IMR-90 (cell line): ENCODE results near the gene UGGT2. TPM values are rescaled to one million over a fixed set of nuclear protein-coding genes. Genes with fewer than 3 reads are reported as not detected.

Source experiments
- ATAC-seq: fragments of 200-7000 bp; cut with Tn5 transposase; 2 replicates; pipeline ENCODE4 v1.9.1; 2020; ENCODE audit warnings: low read depth, mild to moderate bottlenecking, moderate library complexity
- BruUV-seq: library from RNA; stranded (reverse); fragments of 400-500 nt; replicated peaks from 2 replicates; lab custom pipeline; 2021; lab: Mats Ljungman, UMichigan
- CTCF ChIA-PET: fragments of 300-600 bp; formaldehyde crosslinking; extraction: SDS; loops from one replicate; lab custom pipeline; 2021; ENCODE audit warnings: antibody characterized with exemption; lab: Yijun Ruan, JAX
- POLR2A ChIA-PET: fragments of 300-600 bp; sonication (Branson Sonifier 250); formaldehyde crosslinking; loops from one replicate; lab custom pipeline; 2022; ENCODE audit warnings: antibody characterized with exemption; ENCODE audit not compliant: unreplicated experiment; lab: Charles Lee
- DNase-seq: peaks from one replicate; pipeline ENCODE4 v3.0.0; 2013
- H2AFZ ChIP-seq: replicated peaks from 2 replicates; pipeline ENCODE3; 2013; ENCODE audit warnings: low read length, mild to moderate bottlenecking; ENCODE audit not compliant: poor library complexity
- H2AK5ac ChIP-seq: 2 replicates; pipeline ENCODE4 v1.6.1; 2013; ENCODE audit warnings: low read depth, low read length, inconsistent platforms
- H2AK9ac ChIP-seq: replicated peaks from 2 replicates; pipeline ENCODE3; 2013; ENCODE audit warnings: mild to moderate bottlenecking, low read depth, low read length, moderate library complexity; ENCODE audit not compliant: poor library complexity
- H2BK120ac ChIP-seq: 2 replicates; pipeline ENCODE4 v1.6.1; 2013; ENCODE audit warnings: low read depth, low read length, inconsistent platforms
- H2BK15ac ChIP-seq: 3 replicates; pipeline ENCODE4 v1.6.1; 2013; ENCODE audit warnings: low read depth, low read length, inconsistent platforms
- H2BK20ac ChIP-seq: 2 replicates; pipeline ENCODE4 v1.6.1; 2013; ENCODE audit warnings: low read depth, mild to moderate bottlenecking, inconsistent platforms, low read length, moderate library complexity
- H2BK5ac ChIP-seq: 2 replicates; pipeline ENCODE4 v1.6.1; 2013; ENCODE audit warnings: mild to moderate bottlenecking, low read depth, low read length, inconsistent platforms; ENCODE audit not compliant: poor library complexity, severe bottlenecking
- H3K14ac ChIP-seq: replicated peaks from 2 replicates; pipeline ENCODE4 v1.6.1; 2013; ENCODE audit warnings: low read depth, low read length, inconsistent platforms
- H3K18ac ChIP-seq: 2 replicates; pipeline ENCODE4 v1.6.1; 2013; ENCODE audit warnings: low read depth, low read length, control low read depth
- H3K23ac ChIP-seq: 2 replicates; pipeline ENCODE4 v1.6.1; 2013; ENCODE audit warnings: low read depth, low read length, inconsistent platforms
- H3K27ac ChIP-seq: 2 replicates; pipeline ENCODE4 v1.5.1; 2013; ENCODE audit warnings: mild to moderate bottlenecking, control low read depth, low read length; ENCODE audit not compliant: insufficient read depth
- H3K27me3 ChIP-seq: 2 replicates; pipeline ENCODE4 v1.6.1; 2013; ENCODE audit warnings: low read length; ENCODE audit not compliant: control insufficient read depth, insufficient read depth
- H3K36me3 ChIP-seq: 2 replicates; pipeline ENCODE4 v1.6.1; 2013; ENCODE audit warnings: low read length, mixed read lengths; ENCODE audit not compliant: control insufficient read depth, insufficient read depth
- H3K4ac ChIP-seq: 2 replicates; pipeline ENCODE4 v1.6.1; 2013; ENCODE audit warnings: low read depth, low read length, inconsistent platforms
- H3K4me1 ChIP-seq: 2 replicates; pipeline ENCODE4 v1.6.1; 2013; ENCODE audit warnings: low read length, mixed read lengths; ENCODE audit not compliant: control insufficient read depth, insufficient read depth
- H3K4me2 ChIP-seq: 2 replicates; pipeline ENCODE4 v1.6.1; 2013; ENCODE audit warnings: low read depth, mild to moderate bottlenecking, control low read depth, low read length, moderate library complexity
- H3K4me3 ChIP-seq: 2 replicates; pipeline ENCODE4 v1.5.1; 2013; ENCODE audit warnings: low read depth, mild to moderate bottlenecking, control low read depth, low read length, moderate library complexity; ENCODE audit not compliant: insufficient read depth
- H3K56ac ChIP-seq: 2 replicates; pipeline ENCODE4 v1.6.1; 2013; ENCODE audit warnings: low read length, inconsistent platforms; ENCODE audit not compliant: insufficient read depth; ENCODE audit errors: extremely low read depth
- H3K79me1 ChIP-seq, 2 experiments: 2 replicates each; pipeline ENCODE4 v1.6.1; 2013; ENCODE audit warnings: low read length in 2 of 2, inconsistent platforms in 1 of 2, low read depth in 1 of 2
- H3K9ac ChIP-seq: 2 replicates; pipeline ENCODE4 v1.6.1; 2013; ENCODE audit warnings: low read depth, low read length, control low read depth
- H3K9me1 ChIP-seq: 2 replicates; pipeline ENCODE4 v1.6.1; 2013; ENCODE audit warnings: low read length, inconsistent platforms; ENCODE audit not compliant: insufficient read depth
- H3K9me3 ChIP-seq: 2 replicates; pipeline ENCODE4 v1.6.1; 2013; ENCODE audit warnings: low read length; ENCODE audit not compliant: control insufficient read depth, insufficient read depth
- H4K20me1 ChIP-seq: 2 replicates; pipeline ENCODE4 v1.6.1; 2013; ENCODE audit warnings: low read length, inconsistent platforms; ENCODE audit not compliant: insufficient read depth
- H4K5ac ChIP-seq: 2 replicates; pipeline ENCODE4 v1.6.1; 2013; ENCODE audit warnings: mild to moderate bottlenecking, low read depth, low read length, control low read depth
- H4K8ac ChIP-seq, 2 experiments: 2 replicates each; pipeline ENCODE4 v1.6.1; 2013; ENCODE audit warnings: low read depth in 2 of 2, low read length in 2 of 2, control low read depth in 1 of 2, inconsistent platforms in 1 of 2
- H4K91ac ChIP-seq: 2 replicates; pipeline ENCODE4 v1.6.1; 2013; ENCODE audit warnings: low read depth, low read length, inconsistent platforms; ENCODE audit not compliant: insufficient read depth
- CHD1 ChIP-seq: IDR thresholded peaks from 2 replicates; pipeline ENCODE4 v1.6.1; 2012; ENCODE audit warnings: low read depth, low read length, improper control_type of control experiment
- MAFK ChIP-seq: IDR thresholded peaks from 2 replicates; pipeline ENCODE4 v1.6.1; 2012; ENCODE audit warnings: low read depth, low read length, improper control_type of control experiment
- dilution Hi-C: fragments of 300-500 bp; cut with HindIII; formaldehyde crosslinking; loops from one replicate; pipeline ENCODE4 v1.14.3; 2018; ENCODE audit warnings: low sequenced_read_pairs; ENCODE audit not compliant: unreplicated experiment
- in situ Hi-C: fragments of 300-500 bp; cut with MboI; formaldehyde crosslinking; loops from 3 replicates; pipeline ENCODE4 v1.14.3; 2019; ENCODE audit warnings: low sequenced_read_pairs, inconsistent platforms, mixed read lengths
- intact Hi-C: fragments of 100-400 bp; cut with micrococcal nuclease; formaldehyde crosslinking; loops from 2 replicates; pipeline ENCODE4 v1.10.0; 2022
- polyA plus RNA-seq, 3 experiments: library from polyadenylated mRNA; depleted of rRNA; stranded (reverse); fragments of >200 nt; gene quantifications; 2 replicates each; pipeline ENCODE4 v1.2.3, GENCODE V29; 2012; ENCODE audit warnings: low replicate concordance in 1 of 3
- total RNA-seq: library from RNA; depleted of rRNA; stranded (reverse); fragments of >200 nt; gene quantifications from 2 replicates; pipeline ENCODE4 v1.2.3, GENCODE V29; 2012
- TF ChIP-seq, protein P1 (sequence below): fragments of 150-350 bp; IDR thresholded peaks from 2 replicates; pipeline ENCODE4 v1.6.1; 2017; ENCODE audit warnings: mild to moderate bottlenecking, antibody characterized with exemption, low read length, low read depth
- TF ChIP-seq, protein P2 (sequence below): conservative IDR thresholded peaks from 2 replicates; pipeline ENCODE4 v1.5.1; 2012; ENCODE audit warnings: mild to moderate bottlenecking, low read depth, low read length, improper control_type of control experiment

The UGGT2 gene
- total and polyA plus RNA-seq, 2 of the 4 experiments (the other 2 are of a cell fraction) = 21.4 to 40.1 TPM

- Histone ChIP-seq H3K9me3 (no peaks in the 10 kb centered on the region), H3K14ac (no peak overlapping the region), H3K4me3 (no peak overlapping the region), H3K27me3 (no peaks in the 10 kb centered on the region), H3K18ac (no peak overlapping the region), H4K8ac (no peak overlapping the region), H4K91ac (no peak overlapping the region), H2BK15ac (no peak overlapping the region), H4K20me1 (no peaks in the 10 kb centered on the region), H3K27ac (no peak overlapping the region), H3K9me1 (no peaks in the 10 kb centered on the region; the same call in 1 of the 2 replicates), H2AFZ (no peak overlapping the region), H2BK5ac (no peak overlapping the region), H3K4ac (no peak overlapping the region), H3K56ac (no peak overlapping the region), H2BK120ac (no peak overlapping the region), H3K79me1 (no peaks in the 10 kb centered on the region), H4K5ac (no peak overlapping the region), H2AK9ac (peak overlapping the region; percentile 45), H2AK5ac (no peak overlapping the region), H3K4me1 (peaks cover 2% of the 10 kb centered on the region; the same call in 1 of the 2 replicates), H3K9ac (no peak overlapping the region), H2BK20ac (no peak overlapping the region), H3K23ac (no peak overlapping the region), H3K36me3 (no peaks in the 10 kb centered on the region), H3K4me2 (no peak overlapping the region)
- in situ Hi-C loops = no loop called here
- ATAC-seq (no peak), DNase-seq (peak; percentile 12)
- ChIA-PET CTCF (interaction anchor here (1.5 kb wide), 1 partner anchor 29 kb away, joined by 5 read pairs; no protein-coding TSS in a partner anchor), POLR2A (no interaction called here)
- TF ChIP-seq, protein P1, sequence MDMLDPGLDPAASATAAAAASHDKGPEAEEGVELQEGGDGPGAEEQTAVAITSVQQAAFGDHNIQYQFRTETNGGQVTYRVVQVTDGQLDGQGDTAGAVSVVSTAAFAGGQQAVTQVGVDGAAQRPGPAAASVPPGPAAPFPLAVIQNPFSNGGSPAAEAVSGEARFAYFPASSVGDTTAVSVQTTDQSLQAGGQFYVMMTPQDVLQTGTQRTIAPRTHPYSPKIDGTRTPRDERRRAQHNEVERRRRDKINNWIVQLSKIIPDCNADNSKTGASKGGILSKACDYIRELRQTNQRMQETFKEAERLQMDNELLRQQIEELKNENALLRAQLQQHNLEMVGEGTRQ = no peak
- TF ChIP-seq, protein P2, sequence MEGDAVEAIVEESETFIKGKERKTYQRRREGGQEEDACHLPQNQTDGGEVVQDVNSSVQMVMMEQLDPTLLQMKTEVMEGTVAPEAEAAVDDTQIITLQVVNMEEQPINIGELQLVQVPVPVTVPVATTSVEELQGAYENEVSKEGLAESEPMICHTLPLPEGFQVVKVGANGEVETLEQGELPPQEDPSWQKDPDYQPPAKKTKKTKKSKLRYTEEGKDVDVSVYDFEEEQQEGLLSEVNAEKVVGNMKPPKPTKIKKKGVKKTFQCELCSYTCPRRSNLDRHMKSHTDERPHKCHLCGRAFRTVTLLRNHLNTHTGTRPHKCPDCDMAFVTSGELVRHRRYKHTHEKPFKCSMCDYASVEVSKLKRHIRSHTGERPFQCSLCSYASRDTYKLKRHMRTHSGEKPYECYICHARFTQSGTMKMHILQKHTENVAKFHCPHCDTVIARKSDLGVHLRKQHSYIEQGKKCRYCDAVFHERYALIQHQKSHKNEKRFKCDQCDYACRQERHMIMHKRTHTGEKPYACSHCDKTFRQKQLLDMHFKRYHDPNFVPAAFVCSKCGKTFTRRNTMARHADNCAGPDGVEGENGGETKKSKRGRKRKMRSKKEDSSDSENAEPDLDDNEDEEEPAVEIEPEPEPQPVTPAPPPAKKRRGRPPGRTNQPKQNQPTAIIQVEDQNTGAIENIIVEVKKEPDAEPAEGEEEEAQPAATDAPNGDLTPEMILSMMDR = no peak
- TF ChIP-seq MAFK (no peak), CHD1 (no peak)
- no TSS peak for BruUV-seq
- intact Hi-C loops = no loop called here
- dilution Hi-C loops = no loop called here
These were observed 190.8 kb downstream of the UGGT2 start for GRCh38 chr13:95862408-95862807.
